ENCODE results near the gene SOAT2.

SOAT2 gene

GRCh38 chr12:53062011-53062961 lies 41.0 kb upstream of the SOAT2 start:
- DNase-seq (ENCODE audit: extremely low read depth, low read depth): no peak
- no peak overlapping the region for H3K4me3 ChIP-seq (replicated peaks; ENCODE audit: low read depth, low read length)
- TF ChIP-seq CTCF (IDR thresholded peaks at IDR 0.05; ENCODE audit: low read depth, low read length, missing control alignments): no peak

GRCh38 chr12:53062977-53063707 lies 40.1 kb upstream of the SOAT2 start:
- DNase-seq (ENCODE audit: extremely low read depth, low read depth): no peak
- no peak for TF ChIP-seq CTCF (IDR thresholded peaks at IDR 0.05; ENCODE audit: low read depth, low read length, missing control alignments)
- no peak overlapping the region for H3K4me3 ChIP-seq (replicated peaks; ENCODE audit: low read depth, low read length)

GRCh38 chr12:53063708-53064612 lies 39.3 kb upstream of the SOAT2 start:
- DNase-seq (ENCODE audit: extremely low read depth, low read depth): no peak
- TF ChIP-seq CTCF (IDR thresholded peaks at IDR 0.05; ENCODE audit: low read depth, low read length, missing control alignments): no peak
- H3K4me3 ChIP-seq (replicated peaks; ENCODE audit: low read depth, low read length): no peak overlapping the region

- H3K4me3 ChIP-seq (replicated peaks; ENCODE audit: low read depth, low read length): no peak overlapping the region
- TF ChIP-seq CTCF (IDR thresholded peaks at IDR 0.05; ENCODE audit: low read depth, low read length, missing control alignments): no peak
- DNase-seq (ENCODE audit: extremely low read depth, low read depth): no peak
Measured at GRCh38 chr12:53064613-53065436, 38.5 kb upstream of the SOAT2 start.

- no peak overlapping the region for H3K4me3 ChIP-seq (replicated peaks; ENCODE audit: low read depth, low read length)
- DNase-seq (ENCODE audit: extremely low read depth, low read depth): no peak
- TF ChIP-seq CTCF (IDR thresholded peaks at IDR 0.05; ENCODE audit: low read depth, low read length, missing control alignments): no peak
Measured at GRCh38 chr12:53065470-53065869, 37.8 kb upstream of the SOAT2 start.

Data from HFF-Myc (cell line).